Measurements from ENCODE around the gene DAB2IP.

Gene DAB2IP

GRCh38 chr9:121773286-121773953 lies 122.0 kb downstream of the DAB2IP start (continued):
- no peak for TF ChIP-seq TSHZ1 (tag by site-specific recombination; IDR thresholded peaks at IDR 0.05; ENCODE audit: borderline replicate concordance)
- TF ChIP-seq ZBTB8A (tag by site-specific recombination; IDR thresholded peaks at IDR 0.05): no peak
- no peak for TF ChIP-seq ZNF610 (tag by site-specific recombination; IDR thresholded peaks at IDR 0.05; ENCODE audit: borderline replicate concordance)
- no peak for TF ChIP-seq ZNF398 (tag by site-specific recombination; IDR thresholded peaks at IDR 0.05)
- TF ChIP-seq PRDM1 (tag by site-specific recombination; IDR thresholded peaks at IDR 0.05): no peak
- no peak for TF ChIP-seq ZNF366 (tag by site-specific recombination; conservative IDR thresholded peaks at IDR 0.05)

GRCh38 chr9:121773954-121774714 lies 122.7 kb downstream of the DAB2IP start:
- no peak for TF ChIP-seq ZNF449 (tag by site-specific recombination; IDR thresholded peaks at IDR 0.05)
- no peak for TF ChIP-seq ZNF140 (tag by site-specific recombination; IDR thresholded peaks at IDR 0.05)
- TF ChIP-seq ZNF423 (tag by site-specific recombination; IDR thresholded peaks at IDR 0.05): no peak
- TF ChIP-seq ZBTB11 (tag by site-specific recombination; conservative IDR thresholded peaks at IDR 0.05; ENCODE audit: low read depth): no peak
- TF ChIP-seq BCL6B (tag by site-specific recombination; IDR thresholded peaks at IDR 0.05): no peak
- no peak for TF ChIP-seq ZNF324 (tag by site-specific recombination; IDR thresholded peaks at IDR 0.05)
- TF ChIP-seq PATZ1 (tag by site-specific recombination; IDR thresholded peaks at IDR 0.05): no peak
- no peak for TF ChIP-seq ZNF223 (tag by site-specific recombination; IDR thresholded peaks at IDR 0.05)
- TF ChIP-seq ZNF341 (tag by site-specific recombination; IDR thresholded peaks at IDR 0.05; ENCODE audit: low read depth): no peak
- no peak for TF ChIP-seq TRIM28 (IDR thresholded peaks at IDR 0.05; ENCODE audit: borderline replicate concordance, low read length)
- POLR2A ChIA-PET: interaction anchor here (0.6 kb wide), 2 partner anchors 9 to 250 kb away, joined by 3 to 4 read pairs; no protein-coding TSS in a partner anchor
- Histone ChIP-seq H3K4me3 (ENCODE audit: low read depth, low read length) (no peak overlapping the region), H3K4me1 (ENCODE audit: control insufficient read depth, insufficient read depth, low read length) (no peaks in the 10 kb centered on the region), H3K9me3 (ENCODE audit: control insufficient read depth, insufficient read depth, low read depth, low read length) (no peaks in the 10 kb centered on the region), H3K27ac (ENCODE audit: extremely low read depth, low read depth, low read length) (no peak overlapping the region), H3K36me3 (ENCODE audit: control insufficient read depth in 2 of 2, insufficient read depth in 1 of 2, low read length in 2 of 2) (peaks cover 0 to 92% of the 10 kb centered on the region in 2 experiments; a peak in 2 of 3 replicates)
- CTCF ChIA-PET: interaction anchor here (0.5 to 0.6 kb wide), 2 partner anchors 39 to 94 kb away, joined by 3 to 4 read pairs; no protein-coding TSS in a partner anchor
